Endothelial cell of hepatic sinusoid (primary cell): ENCODE measurements around the gene RFC5.
"Not testable (repeated sequence)": the region's sequence is repeated elsewhere in the genome, so short reads cannot be mapped to it uniquely, and the experiment has no call there.

ENCODE experiments used
- in situ Hi-C: cut with HindIII; loops from 2 replicates; pipeline ENCODE4 v1.10.0; 2017; ENCODE audit warnings: low sequenced_read_pairs

The RFC5 gene

GRCh38 chr12:118013283-118013682 lies 3.2 kb upstream of the RFC5 start:
- in situ Hi-C loops, result no loop called here

- in situ Hi-C loops, result no loop called here
Observed at GRCh38 chr12:118015306-118015705, 1.2 kb upstream of the RFC5 start.

- in situ Hi-C loops, result no loop called here
Observed at GRCh38 chr12:118015944-118016343, 559 bp upstream of the RFC5 start.

GRCh38 chr12:118017926-118018325 lies 1.4 kb downstream of the RFC5 start:
- in situ Hi-C loops, result no loop called here

GRCh38 chr12:118020036-118020435 lies 3.5 kb downstream of the RFC5 start:
- in situ Hi-C loops, result no loop called here

GRCh38 chr12:118022097-118022727 lies 5.7 kb downstream of the RFC5 start:
- in situ Hi-C loops, result not testable (repeated sequence)

GRCh38 chr12:118022728-118023109 lies 6.2 kb downstream of the RFC5 start:
- in situ Hi-C loops, result no loop called here

GRCh38 chr12:118023301-118023860 lies 6.9 kb downstream of the RFC5 start:
- in situ Hi-C loops, result no loop called here

- in situ Hi-C loops, result no loop called here
Observed at GRCh38 chr12:118025168-118025567, 8.7 kb downstream of the RFC5 start.

- in situ Hi-C loops, result no loop called here
Observed at GRCh38 chr12:118029166-118029565, 12.7 kb downstream of the RFC5 start.

GRCh38 chr12:118032188-118032587 lies 15.7 kb downstream of the RFC5 start:
- in situ Hi-C loops, result no loop called here

GRCh38 chr12:118033323-118033722 lies 16.8 kb downstream of the RFC5 start:
- in situ Hi-C loops, result no loop called here

- in situ Hi-C loops, result no loop called here
Observed at GRCh38 chr12:118033902-118034301, 17.4 kb downstream of the RFC5 start.

- in situ Hi-C loops, result no loop called here
Observed at GRCh38 chr12:118034429-118035189, 18.1 kb downstream of the RFC5 start.

- in situ Hi-C loops, result no loop called here
Observed at GRCh38 chr12:118035190-118036041, 18.9 kb downstream of the RFC5 start.

- in situ Hi-C loops, result no loop called here
Observed at GRCh38 chr12:118036672-118037411, 20.3 kb downstream of the RFC5 start.

GRCh38 chr12:118038137-118038536 lies 21.6 kb downstream of the RFC5 start:
- in situ Hi-C loops, result no loop called here

- in situ Hi-C loops, result no loop called here
Observed at GRCh38 chr12:118042091-118042490, 25.6 kb downstream of the RFC5 start.

- in situ Hi-C loops, result no loop called here
Observed at GRCh38 chr12:118044075-118044474, 27.6 kb downstream of the RFC5 start.

GRCh38 chr12:118044577-118044976 lies 28.1 kb downstream of the RFC5 start:
- in situ Hi-C loops, result no loop called here

- in situ Hi-C loops, result no loop called here
Observed at GRCh38 chr12:118046430-118046829, 29.9 kb downstream of the RFC5 start.
